Colonic mucosa (tissue), 4 donors: ENCODE measurements around the gene PSTPIP1. TPM values are rescaled to one million over a fixed set of nuclear protein-coding genes. Genes with fewer than 3 reads are reported as not detected.

Experiments
- DNase-seq: peaks from one replicate; pipeline ENCODE4 v3.0.0-alpha.2; 2020
- H3K27ac ChIP-seq: fragments of 200-600 bp; one replicate; pipeline ENCODE4 v1.8.0; 2021
- H3K27me3 ChIP-seq: fragments of 200-600 bp; one replicate; pipeline ENCODE4 v1.8.0; 2021
- H3K36me3 ChIP-seq: fragments of 200-600 bp; one replicate; pipeline ENCODE4 v1.8.0; 2021
- H3K4me1 ChIP-seq: fragments of 200-600 bp; one replicate; pipeline ENCODE4 v1.8.0; 2021; ENCODE audit warnings: mild to moderate bottlenecking
- H3K4me3 ChIP-seq: fragments of 200-600 bp; one replicate; pipeline ENCODE4 v1.8.0; 2021
- H3K9ac ChIP-seq, 2 donors: one replicate each; pipeline ENCODE4 v1.7.0; 2013; ENCODE audit warnings: control low read depth in 2 of 2, low read depth in 2 of 2, low read length in 2 of 2
- H3K9me3 ChIP-seq: fragments of 200-600 bp; one replicate; pipeline ENCODE4 v1.8.0; 2021
- CTCF ChIP-seq: fragments of 200-600 bp; IDR thresholded peaks from one replicate; pipeline ENCODE4 v1.8.0; 2022; ENCODE audit warnings: antibody characterized with exemption, mild to moderate bottlenecking
- intact Hi-C: fragments of 100-400 bp; cut with DNase I; formaldehyde crosslinking; loops from one replicate; pipeline ENCODE4 v1.14.1; 2022
- total RNA-seq, 2 donors: library from RNA; stranded (reverse); fragmentation: NEBNext Ultra II Directional in 1 of 2; extraction: Animal tissue kit (Norgen Biotek cat#: 25700) in 1 of 2; gene quantifications; one replicate each; pipeline ENCODE4 v1.2.1, GENCODE V29; 2021
- donor health status: healthy.
- donor health status: DM: no; HTN: no; CAD: no.
- donor health status: DM: no; HTN: no; CAD: no.

PSTPIP1 gene
- total RNA-seq, 2 donors from 2014 or later, result 3.7 to 4.2 TPM

- Histone ChIP-seq H3K9me3 (no peaks in the 10 kb centered on the region), H3K9ac (no peak overlapping the region), H3K4me3 (no peak overlapping the region), H3K4me1 (no peaks in the 10 kb centered on the region), H3K27ac (no peak overlapping the region), H3K36me3 (no peaks in the 10 kb centered on the region), H3K27me3 (no peaks in the 10 kb centered on the region)
- intact Hi-C loops, result no loop called here
- TF ChIP-seq CTCF, result no peak
- DNase-seq, result no peak
These were observed 20.4 kb upstream of the PSTPIP1 start for GRCh38 chr15:76974456-76975036.

GRCh38 chr15:76976141-76976540 is 18.8 kb upstream of the PSTPIP1 start:
- H3K27ac ChIP-seq, result no peak overlapping the region
- no peak overlapping the region for H3K9ac ChIP-seq
- no peaks in the 10 kb centered on the region for H3K9me3 ChIP-seq
- no peak for DNase-seq
- H3K36me3 ChIP-seq, result no peaks in the 10 kb centered on the region
- no peak for TF ChIP-seq CTCF
- intact Hi-C loops, result no loop called here
- H3K4me1 ChIP-seq, result no peaks in the 10 kb centered on the region
- H3K4me3 ChIP-seq, result no peak overlapping the region
- H3K27me3 ChIP-seq, result no peaks in the 10 kb centered on the region

- H3K27me3 ChIP-seq, result no peaks in the 10 kb centered on the region
- H3K9ac ChIP-seq, result no peak overlapping the region
- no peak overlapping the region for H3K27ac ChIP-seq
- DNase-seq, result no peak
- no peaks in the 10 kb centered on the region for H3K4me1 ChIP-seq
- no peaks in the 10 kb centered on the region for H3K36me3 ChIP-seq
- intact Hi-C loops, result no loop called here
- no peaks in the 10 kb centered on the region for H3K9me3 ChIP-seq
- TF ChIP-seq CTCF, result no peak
- H3K4me3 ChIP-seq, result no peak overlapping the region
These were observed 18.2 kb upstream of the PSTPIP1 start for GRCh38 chr15:76976572-76977270.

GRCh38 chr15:76978522-76979330 is 16.2 kb upstream of the PSTPIP1 start:
- Histone ChIP-seq H3K4me3 (no peak overlapping the region), H3K9ac (no peak overlapping the region), H3K36me3 (no peaks in the 10 kb centered on the region), H3K4me1 (no peaks in the 10 kb centered on the region), H3K27ac (no peak overlapping the region), H3K27me3 (no peaks in the 10 kb centered on the region), H3K9me3 (no peaks in the 10 kb centered on the region)
- DNase-seq, result no peak
- TF ChIP-seq CTCF, result no peak
- intact Hi-C loops, result no loop called here

- intact Hi-C loops, result no loop called here
- TF ChIP-seq CTCF, result no peak
These were observed 15.5 kb upstream of the PSTPIP1 start for GRCh38 chr15:76979331-76979925.

More at GRCh38 chr15:76979331-76979925, 15.5 kb upstream of the PSTPIP1 start:
- DNase-seq, result no peak
- Histone ChIP-seq H3K9me3 (no peaks in the 10 kb centered on the region), H3K4me1 (no peaks in the 10 kb centered on the region), H3K27ac (no peak overlapping the region), H3K36me3 (no peaks in the 10 kb centered on the region), H3K27me3 (no peaks in the 10 kb centered on the region), H3K9ac (no peak overlapping the region), H3K4me3 (no peak overlapping the region)
